HCT116 (cell line): Measurements from ENCODE around the gene ANKRD39. TPM values are rescaled to one million over a fixed set of nuclear protein-coding genes. Genes with fewer than 3 reads are reported as not detected.

ENCODE experiments used
- ATAC-seq: fragments of 200-7000 bp; cut with Tn5 transposase; 2 replicates; pipeline ENCODE4 v1.9.1; 2020; ENCODE audit warnings: mild to moderate bottlenecking, moderate library complexity
- BruUV-seq: library from RNA; stranded (reverse); fragments of 400-500 nt; replicated peaks from 2 replicates; lab custom pipeline; 2021; lab: Mats Ljungman, UMichigan
- CTCF ChIA-PET: fragments of 300-600 bp; sonication (Branson Sonifier 250); formaldehyde crosslinking; loops from one replicate; lab custom pipeline; 2021; ENCODE audit warnings: antibody characterized with exemption; lab: Charles Lee
- POLR2A ChIA-PET: fragments of 300-600, 350-600 bp; sonication (Branson Sonifier 250); formaldehyde crosslinking; loops from one replicate; lab custom pipeline; 2021; ENCODE audit warnings: antibody characterized with exemption; lab: Charles Lee
- RAD21 ChIA-PET, 2 experiments: fragments of 300-600 bp; sonication (Branson Sonifier 250); formaldehyde crosslinking; loops; one replicate each; lab custom pipeline; 2023; ENCODE audit warnings: low total read pairs in 2 of 2; ENCODE audit not compliant: uncharacterized antibody in 2 of 2, unreplicated experiment in 2 of 2, low non-redundant PET in 1 of 2; lab: Charles Lee
- DNase-seq: peaks from one replicate; pipeline ENCODE4 v3.0.0-alpha.2; 2010; ENCODE audit warnings: low read depth, low spot score
- H2AFZ ChIP-seq: fragments of 200-600 bp; shearing (Covaris generic), sonication (generic); 2 replicates; pipeline ENCODE4 v1.6.1; 2017; ENCODE audit warnings: low read depth, mixed run types, mixed read lengths, antibody characterized with exemption, low read length; ENCODE audit not compliant: poor library complexity, severe bottlenecking
- H3K27ac ChIP-seq: 2 replicates; pipeline ENCODE4 v1.5.1; 2012; ENCODE audit warnings: low read depth, low read length
- H3K27me3 ChIP-seq: fragments of 200-600 bp; sonication (generic); 2 replicates; pipeline ENCODE4 v1.6.1; 2016; ENCODE audit warnings: mixed run types, low read length, mixed read lengths; ENCODE audit not compliant: insufficient read depth
- H3K36me3 ChIP-seq, 2 experiments: fragments of 200-500 bp in 1 of 2; fragments of 200-600 bp in 1 of 2; sonication (Bioruptor generic) in 1 of 2; sonication (generic) in 1 of 2; 2 replicates each; pipeline versions ENCODE4 v1.5.1 to v1.6.1; 2014 to 2016; ENCODE audit warnings: low read length in 2 of 2, inconsistent platforms in 1 of 2, mixed read lengths in 1 of 2, mixed run types in 1 of 2; ENCODE audit not compliant: insufficient read depth in 2 of 2, control insufficient read depth in 1 of 2
- H3K4me1 ChIP-seq, 2 experiments: fragments of 200-600 bp in 1 of 2; sonication (generic) in 1 of 2; 2 replicates each; pipeline versions ENCODE4 v1.5.1 to v1.6.1; 2012 to 2017; ENCODE audit warnings: low read length in 2 of 2, inconsistent platforms in 1 of 2, mild to moderate bottlenecking in 1 of 2, mixed read lengths in 1 of 2, mixed run types in 1 of 2, moderate library complexity in 1 of 2; ENCODE audit not compliant: insufficient read depth in 2 of 2, control insufficient read depth in 1 of 2
- H3K4me2 ChIP-seq: fragments of 200-600 bp; sonication (generic); 2 replicates; pipeline ENCODE4 v1.6.1; 2017; ENCODE audit warnings: mixed run types, low read length, mixed read lengths
- H3K4me3 ChIP-seq, 2 experiments: fragments of 200-600 bp in 1 of 2; sonication (generic) in 1 of 2; replicated peaks in 1 of 2; 2 replicates each; pipeline ENCODE4 v1.5.1; 2011 to 2016; ENCODE audit warnings: low read length in 2 of 2, control low read depth in 1 of 2, low read depth in 1 of 2, mild to moderate bottlenecking in 1 of 2, mixed read lengths in 1 of 2, mixed run types in 1 of 2
- H3K79me2 ChIP-seq: fragments of 200-600 bp; sonication (generic); 2 replicates; pipeline ENCODE4 v1.6.1; 2017; ENCODE audit warnings: mild to moderate bottlenecking, mixed run types, low read length, moderate library complexity, mixed read lengths; ENCODE audit not compliant: insufficient read depth
- H3K9ac ChIP-seq: fragments of 200-600 bp; sonication (generic); 2 replicates; pipeline ENCODE4 v1.6.1; 2016; ENCODE audit warnings: low read length, mixed read lengths
- H3K9me2 ChIP-seq: fragments of 200-600 bp; sonication (generic), shearing (Covaris generic); 2 replicates; pipeline ENCODE4 v1.6.1; 2017; ENCODE audit warnings: mixed run types, mild to moderate bottlenecking, moderate library complexity; ENCODE audit not compliant: insufficient read depth
- H3K9me3 ChIP-seq, 2 experiments: fragments of 200-500 bp in 1 of 2; fragments of 200-600 bp in 1 of 2; sonication (Bioruptor generic) in 1 of 2; sonication (generic) in 1 of 2; 2 replicates each; pipeline ENCODE4 v1.6.1; 2014 to 2017; ENCODE audit warnings: low read length in 2 of 2, mixed read lengths in 2 of 2, inconsistent platforms in 1 of 2, low read depth in 1 of 2, mild to moderate bottlenecking in 1 of 2, mixed run types in 1 of 2, moderate library complexity in 1 of 2; ENCODE audit not compliant: control insufficient read depth in 1 of 2, insufficient read depth in 1 of 2
- H4K20me1 ChIP-seq: fragments of 200-600 bp; sonication (generic), shearing (Covaris generic); 2 replicates; pipeline ENCODE4 v1.6.1; 2017; ENCODE audit warnings: mixed run types, mild to moderate bottlenecking, moderate library complexity; ENCODE audit not compliant: insufficient read depth
- SP1 ChIP-seq: IDR thresholded peaks from 2 replicates; pipeline ENCODE4 v1.6.1; 2012; ENCODE audit warnings: low read depth
- ZFX ChIP-seq: fragments of 450-650 bp; IDR thresholded peaks from 2 replicates; pipeline ENCODE4 v1.6.1; 2017
- ZNF274 ChIP-seq: fragments of 200-500 bp; sonication (Bioruptor generic); IDR thresholded peaks from 2 replicates; pipeline ENCODE4 v1.6.1; 2014; ENCODE audit warnings: mild to moderate bottlenecking, low read depth, low read length, inconsistent platforms
- intact Hi-C: fragments of 100-400 bp; cut with micrococcal nuclease; formaldehyde crosslinking; loops from 2 replicates; pipeline ENCODE4 v1.10.0; 2022
- total RNA-seq: library from RNA; stranded (reverse); gene quantifications from one replicate; pipeline ENCODE4 v1.2.1, GENCODE V29; 2021; ENCODE audit not compliant: unreplicated experiment
- TF ChIP-seq, protein P1 (sequence below): IDR thresholded peaks from 2 replicates; pipeline ENCODE4 v1.6.1; 2012
- TF ChIP-seq, protein P2 (sequence below): IDR thresholded peaks from 2 replicates; pipeline ENCODE4 v1.6.1; 2012; ENCODE audit warnings: low read depth

The ANKRD39 gene
- total RNA-seq, 1 experiment from 2014 or later = 24.2 TPM

DNA sequence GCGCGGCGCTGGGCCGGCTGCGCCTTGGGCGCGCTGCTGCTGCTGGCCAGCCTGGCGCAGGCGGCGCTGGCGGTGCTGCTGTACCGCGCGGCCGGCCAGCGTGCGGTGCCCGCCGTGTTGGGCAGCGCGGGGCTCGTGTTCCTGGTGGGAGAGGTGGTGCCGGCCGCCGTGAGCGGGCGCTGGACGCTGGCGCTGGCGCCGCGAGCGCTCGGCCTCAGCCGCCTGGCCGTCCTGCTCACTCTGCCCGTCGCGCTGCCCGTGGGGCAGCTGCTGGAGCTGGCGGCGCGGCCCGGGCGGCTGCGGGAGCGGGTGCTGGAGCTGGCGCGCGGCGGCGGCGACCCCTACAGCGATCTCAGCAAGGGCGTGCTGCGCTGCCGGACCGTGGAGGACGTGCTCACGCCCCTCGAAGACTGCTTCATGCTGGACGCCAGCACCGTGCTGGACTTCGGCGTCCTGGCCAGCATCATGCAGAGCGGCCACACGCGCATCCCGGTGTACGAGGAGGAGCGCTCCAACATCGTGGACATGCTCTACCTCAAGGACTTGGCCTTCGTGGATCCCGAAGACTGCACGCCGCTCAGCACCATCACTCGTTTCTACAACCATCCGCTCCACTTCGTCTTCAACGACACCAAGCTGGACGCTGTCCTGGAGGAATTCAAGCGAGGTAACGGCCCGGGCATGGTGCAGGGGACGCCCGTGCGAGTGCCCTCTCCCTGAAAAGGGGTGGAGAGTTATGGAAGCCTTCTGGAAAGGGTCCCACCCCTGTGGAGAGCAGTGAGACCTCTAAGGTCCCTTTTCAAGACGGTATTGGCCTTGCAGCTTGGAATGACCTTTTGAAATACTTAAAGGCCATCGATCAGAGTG lies 40.7 kb downstream of the ANKRD39 start:
- H3K79me2 ChIP-seq = peaks cover 48% of the 10 kb centered on the region
- TF ChIP-seq, protein P1, sequence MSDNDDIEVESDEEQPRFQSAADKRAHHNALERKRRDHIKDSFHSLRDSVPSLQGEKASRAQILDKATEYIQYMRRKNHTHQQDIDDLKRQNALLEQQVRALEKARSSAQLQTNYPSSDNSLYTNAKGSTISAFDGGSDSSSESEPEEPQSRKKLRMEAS = peak; percentile 29; the same call in 1 of the 2 replicates
- no peak for TF ChIP-seq ZNF274
- TF ChIP-seq, protein P2, sequence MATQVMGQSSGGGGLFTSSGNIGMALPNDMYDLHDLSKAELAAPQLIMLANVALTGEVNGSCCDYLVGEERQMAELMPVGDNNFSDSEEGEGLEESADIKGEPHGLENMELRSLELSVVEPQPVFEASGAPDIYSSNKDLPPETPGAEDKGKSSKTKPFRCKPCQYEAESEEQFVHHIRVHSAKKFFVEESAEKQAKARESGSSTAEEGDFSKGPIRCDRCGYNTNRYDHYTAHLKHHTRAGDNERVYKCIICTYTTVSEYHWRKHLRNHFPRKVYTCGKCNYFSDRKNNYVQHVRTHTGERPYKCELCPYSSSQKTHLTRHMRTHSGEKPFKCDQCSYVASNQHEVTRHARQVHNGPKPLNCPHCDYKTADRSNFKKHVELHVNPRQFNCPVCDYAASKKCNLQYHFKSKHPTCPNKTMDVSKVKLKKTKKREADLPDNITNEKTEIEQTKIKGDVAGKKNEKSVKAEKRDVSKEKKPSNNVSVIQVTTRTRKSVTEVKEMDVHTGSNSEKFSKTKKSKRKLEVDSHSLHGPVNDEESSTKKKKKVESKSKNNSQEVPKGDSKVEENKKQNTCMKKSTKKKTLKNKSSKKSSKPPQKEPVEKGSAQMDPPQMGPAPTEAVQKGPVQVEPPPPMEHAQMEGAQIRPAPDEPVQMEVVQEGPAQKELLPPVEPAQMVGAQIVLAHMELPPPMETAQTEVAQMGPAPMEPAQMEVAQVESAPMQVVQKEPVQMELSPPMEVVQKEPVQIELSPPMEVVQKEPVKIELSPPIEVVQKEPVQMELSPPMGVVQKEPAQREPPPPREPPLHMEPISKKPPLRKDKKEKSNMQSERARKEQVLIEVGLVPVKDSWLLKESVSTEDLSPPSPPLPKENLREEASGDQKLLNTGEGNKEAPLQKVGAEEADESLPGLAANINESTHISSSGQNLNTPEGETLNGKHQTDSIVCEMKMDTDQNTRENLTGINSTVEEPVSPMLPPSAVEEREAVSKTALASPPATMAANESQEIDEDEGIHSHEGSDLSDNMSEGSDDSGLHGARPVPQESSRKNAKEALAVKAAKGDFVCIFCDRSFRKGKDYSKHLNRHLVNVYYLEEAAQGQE = no peak
- peak; percentile 51; the same call in 1 of the 2 replicates for TF ChIP-seq ZFX
- TF ChIP-seq SP1 = no peak
- peak overlapping the region; percentile 75 for H3K9ac ChIP-seq
- H3K4me3 ChIP-seq = peak overlapping the region; percentile 49 to 79
- ChIA-PET POLR2A (interaction anchor here (0.6 to 1.1 kb wide), 6 partner anchors 11 to 192 kb away, joined by 3 to 4 read pairs (median 3); no protein-coding TSS in a partner anchor), CTCF (interaction anchor here (1.2 to 1.7 kb wide), 3 partner anchors 41 to 295 kb away, joined by 7 to 8 read pairs (median 7); partner anchors contain the start of genes ANKRD36 and ANKRD39), RAD21 (no interaction called here)
- peak overlapping the region; percentile 97 for H3K4me2 ChIP-seq
- H4K20me1 ChIP-seq = no peaks in the 10 kb centered on the region
- ATAC-seq (peak; percentile 0; the same call in 1 of the 2 replicates), DNase-seq (no peak)
- peak overlapping the region; percentile 91 for H3K27ac ChIP-seq
- H2AFZ ChIP-seq = no peak overlapping the region
- no peaks in the 10 kb centered on the region for H3K27me3 ChIP-seq
- no peaks in the 10 kb centered on the region for H3K9me2 ChIP-seq
- BruUV-seq = no TSS peak
- peaks cover 11 to 21% of the 10 kb centered on the region in 2 experiments for H3K4me1 ChIP-seq
- intact Hi-C loops = loop anchor here (2.0 kb wide), 1 partner anchor 52 kb away; no protein-coding TSS in a partner anchor
- H3K36me3 ChIP-seq = peaks cover 0 to 9% of the 10 kb centered on the region in 2 experiments; a peak in 1 of 4 replicates
- H3K9me3 ChIP-seq = no peaks in the 10 kb centered on the region
